ENCODE measurements around the gene ARF3.

DNA sequence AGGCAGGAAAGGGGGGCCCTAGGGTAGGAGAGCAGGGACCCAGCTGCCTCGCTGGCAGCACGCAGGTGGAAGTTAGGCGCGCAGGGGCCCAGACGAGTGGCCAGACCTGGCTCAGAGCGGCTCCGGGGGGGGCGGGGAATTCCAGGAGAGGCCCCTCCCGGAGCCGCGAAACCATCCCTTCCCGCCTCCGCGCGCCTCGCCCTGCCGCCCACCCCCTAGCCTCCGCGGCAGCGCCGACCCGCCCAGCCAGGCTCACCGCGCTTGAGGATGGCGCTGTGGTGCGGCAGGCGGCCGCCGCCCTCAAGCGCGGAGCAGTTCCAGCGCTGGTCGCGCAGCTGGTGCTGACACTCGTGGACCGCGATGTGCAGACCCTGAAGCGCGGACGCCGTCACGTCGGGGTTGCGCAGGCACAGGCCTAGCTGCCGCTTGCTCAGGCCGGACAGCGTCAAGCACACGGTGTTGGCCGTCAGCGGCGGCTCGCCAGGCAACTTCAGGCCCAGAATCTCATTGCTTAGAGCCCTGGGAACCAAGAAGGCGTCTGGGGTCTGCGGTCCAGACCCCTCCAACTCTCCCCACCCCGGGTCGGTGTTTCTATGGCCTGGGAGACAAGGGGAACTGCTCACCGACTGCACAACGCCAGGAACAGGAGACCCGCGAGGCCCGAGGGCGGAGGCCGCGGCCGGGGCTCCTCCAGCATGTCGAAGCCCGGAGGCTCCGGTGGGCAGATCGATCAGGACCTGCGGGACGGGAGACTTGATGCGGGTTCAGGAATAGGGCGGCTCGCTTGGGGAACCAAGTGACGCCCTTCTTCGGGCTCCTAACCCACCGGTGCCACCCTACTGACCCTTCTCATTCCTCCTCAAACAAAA is 12.8 kb upstream of the ARF3 start:
- TF ChIP-seq, protein P1, sequence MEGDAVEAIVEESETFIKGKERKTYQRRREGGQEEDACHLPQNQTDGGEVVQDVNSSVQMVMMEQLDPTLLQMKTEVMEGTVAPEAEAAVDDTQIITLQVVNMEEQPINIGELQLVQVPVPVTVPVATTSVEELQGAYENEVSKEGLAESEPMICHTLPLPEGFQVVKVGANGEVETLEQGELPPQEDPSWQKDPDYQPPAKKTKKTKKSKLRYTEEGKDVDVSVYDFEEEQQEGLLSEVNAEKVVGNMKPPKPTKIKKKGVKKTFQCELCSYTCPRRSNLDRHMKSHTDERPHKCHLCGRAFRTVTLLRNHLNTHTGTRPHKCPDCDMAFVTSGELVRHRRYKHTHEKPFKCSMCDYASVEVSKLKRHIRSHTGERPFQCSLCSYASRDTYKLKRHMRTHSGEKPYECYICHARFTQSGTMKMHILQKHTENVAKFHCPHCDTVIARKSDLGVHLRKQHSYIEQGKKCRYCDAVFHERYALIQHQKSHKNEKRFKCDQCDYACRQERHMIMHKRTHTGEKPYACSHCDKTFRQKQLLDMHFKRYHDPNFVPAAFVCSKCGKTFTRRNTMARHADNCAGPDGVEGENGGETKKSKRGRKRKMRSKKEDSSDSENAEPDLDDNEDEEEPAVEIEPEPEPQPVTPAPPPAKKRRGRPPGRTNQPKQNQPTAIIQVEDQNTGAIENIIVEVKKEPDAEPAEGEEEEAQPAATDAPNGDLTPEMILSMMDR (IDR thresholded peaks at IDR 0.05), result no peak
- TF ChIP-seq POLR2A (IDR thresholded peaks at IDR 0.05), result no peak

Measured in ovary (tissue), 3 donors.